ENCODE measurements around the gene MYB. TPM values are rescaled to one million over a fixed set of nuclear protein-coding genes. Genes with fewer than 3 reads are reported as not detected.

MYB gene
- total and polyA plus RNA-seq, 2 of the 8 experiments (the other 6 are each of a cell fraction or from before 2014, with no cell fraction given): 4.0 to 7.6 TPM

GRCh38 chr6:135179920-135180541, 1.1 kb upstream of the MYB start (continued):
- no peak for TF ChIP-seq CEBPB (IDR thresholded peaks at IDR 0.05; ENCODE audit: low read depth, low read length)
- TF ChIP-seq ASH2L (IDR thresholded peaks at IDR 0.05; ENCODE audit: low read length): no peak

Data from H1 (cell line).